Measurements from ENCODE around the gene TRIO. TPM values are rescaled to one million over a fixed set of nuclear protein-coding genes. Genes with fewer than 3 reads are reported as not detected.

Gene TRIO
- total and polyA plus RNA-seq, 2 donors (not counting 1 experiment from before 2014, with no cell fraction given) = 134 to 281 TPM

- H3K36me3 ChIP-seq (ENCODE audit: control insufficient read depth, insufficient read depth, low read length) = no peaks in the 10 kb centered on the region
- no peaks in the 10 kb centered on the region for H3K27me3 ChIP-seq (ENCODE audit: control insufficient read depth, insufficient read depth, low read length)
- DNase-seq (ENCODE audit: low read depth in 2 of 2) = peak; percentile 75 to 95
- H3K79me2 ChIP-seq (ENCODE audit: control insufficient read depth, insufficient read depth, low read length) = no peaks in the 10 kb centered on the region
- H3K9me3 ChIP-seq (ENCODE audit: control insufficient read depth, insufficient read depth, low read depth, low read length) = no peaks in the 10 kb centered on the region
- no peak overlapping the region for H3K4me3 ChIP-seq (replicated peaks in 1 of 4; ENCODE audit: control extremely low read depth in 1 of 4, insufficient read depth in 1 of 4, low read depth in 3 of 4, low read length in 4 of 4)
- H3K9ac ChIP-seq (ENCODE audit: insufficient read depth, low read length) = no peak overlapping the region
- peak overlapping the region; percentile 33 for H3K27ac ChIP-seq (ENCODE audit: insufficient read depth, low read length)
- no peak overlapping the region for H2AFZ ChIP-seq (ENCODE audit: low read length)
- TF ChIP-seq CTCF (conservative IDR thresholded peaks at IDR 0.05 in 1 of 2, IDR thresholded peaks at IDR 0.05 in 1 of 2; ENCODE audit: low read depth in 1 of 2, low read length in 2 of 2) = no peak
- TF ChIP-seq EZH2 (IDR thresholded peaks at IDR 0.05; ENCODE audit: low read length, missing control alignments) = no peak
- no peak overlapping the region for H3K4me2 ChIP-seq (ENCODE audit: extremely low read depth, insufficient read depth, low read length)
- H4K20me1 ChIP-seq (ENCODE audit: control insufficient read depth, extremely low read depth, insufficient read depth, low read length) = no peaks in the 10 kb centered on the region
- peaks cover 4% of the 10 kb centered on the region for H3K4me1 ChIP-seq (ENCODE audit: control insufficient read depth, extremely low read depth, insufficient read depth, low read length)
These were observed 32.5 kb upstream of the TRIO start for GRCh38 chr5:14110680-14111079.

- DNase-seq (ENCODE audit: low read depth in 2 of 2) = no peak
- Histone ChIP-seq H3K4me1 (ENCODE audit: control insufficient read depth, extremely low read depth, insufficient read depth, low read length) (peaks cover 2% of the 10 kb centered on the region), H3K4me3 (replicated peaks in 1 of 4; ENCODE audit: control extremely low read depth in 1 of 4, insufficient read depth in 1 of 4, low read depth in 3 of 4, low read length in 4 of 4) (no peak overlapping the region), H2AFZ (ENCODE audit: low read length) (no peak overlapping the region), H3K27me3 (ENCODE audit: control insufficient read depth, insufficient read depth, low read length) (no peaks in the 10 kb centered on the region), H3K79me2 (ENCODE audit: control insufficient read depth, insufficient read depth, low read length) (no peaks in the 10 kb centered on the region), H3K9ac (ENCODE audit: insufficient read depth, low read length) (no peak overlapping the region), H3K36me3 (ENCODE audit: control insufficient read depth, insufficient read depth, low read length) (no peaks in the 10 kb centered on the region), H4K20me1 (ENCODE audit: control insufficient read depth, extremely low read depth, insufficient read depth, low read length) (no peaks in the 10 kb centered on the region), H3K9me3 (ENCODE audit: control insufficient read depth, insufficient read depth, low read depth, low read length) (no peaks in the 10 kb centered on the region), H3K4me2 (ENCODE audit: extremely low read depth, insufficient read depth, low read length) (no peak overlapping the region), H3K27ac (ENCODE audit: insufficient read depth, low read length) (no peak overlapping the region)
- TF ChIP-seq EZH2 (IDR thresholded peaks at IDR 0.05; ENCODE audit: low read length, missing control alignments) (no peak), CTCF (conservative IDR thresholded peaks at IDR 0.05 in 1 of 2, IDR thresholded peaks at IDR 0.05 in 1 of 2; ENCODE audit: low read depth in 1 of 2, low read length in 2 of 2) (no peak)
These were observed 30.0 kb upstream of the TRIO start for GRCh38 chr5:14112998-14113652.

GRCh38 chr5:14114615-14115251, 28.4 kb upstream of the TRIO start:
- Histone ChIP-seq H3K27me3 (ENCODE audit: control insufficient read depth, insufficient read depth, low read length) (no peaks in the 10 kb centered on the region), H3K9ac (ENCODE audit: insufficient read depth, low read length) (no peak overlapping the region), H3K79me2 (ENCODE audit: control insufficient read depth, insufficient read depth, low read length) (no peaks in the 10 kb centered on the region), H3K36me3 (ENCODE audit: control insufficient read depth, insufficient read depth, low read length) (no peaks in the 10 kb centered on the region), H2AFZ (ENCODE audit: low read length) (no peak overlapping the region), H4K20me1 (ENCODE audit: control insufficient read depth, extremely low read depth, insufficient read depth, low read length) (no peaks in the 10 kb centered on the region), H3K9me3 (ENCODE audit: control insufficient read depth, insufficient read depth, low read depth, low read length) (no peaks in the 10 kb centered on the region), H3K4me2 (ENCODE audit: extremely low read depth, insufficient read depth, low read length) (no peak overlapping the region), H3K4me3 (replicated peaks in 1 of 4; ENCODE audit: control extremely low read depth in 1 of 4, insufficient read depth in 1 of 4, low read depth in 3 of 4, low read length in 4 of 4) (no peak overlapping the region), H3K27ac (ENCODE audit: insufficient read depth, low read length) (no peak overlapping the region), H3K4me1 (ENCODE audit: control insufficient read depth, extremely low read depth, insufficient read depth, low read length) (no peaks in the 10 kb centered on the region)
- no peak for TF ChIP-seq EZH2 (IDR thresholded peaks at IDR 0.05; ENCODE audit: low read length, missing control alignments)
- TF ChIP-seq CTCF (conservative IDR thresholded peaks at IDR 0.05 in 1 of 2, IDR thresholded peaks at IDR 0.05 in 1 of 2; ENCODE audit: low read depth in 1 of 2, low read length in 2 of 2) = no peak
- peak in 1 of 2 donors; percentile 52 for DNase-seq (ENCODE audit: low read depth in 2 of 2)
